Left lung (tissue), 10 donors: ENCODE data around the gene MYBPH. TPM values are rescaled to one million over a fixed set of nuclear protein-coding genes. Genes with fewer than 3 reads are reported as not detected.

Experiments
- ATAC-seq: fragments of 200-7000 bp; cut with Tn5 transposase; one replicate; pipeline ENCODE4 v1.9.1; 2020; ENCODE audit warnings: moderate library complexity
- DNase-seq, 4 donors: peaks; one replicate each; pipeline ENCODE4 v3.0.0-alpha.2; 2013 to 2020
- H3K27ac ChIP-seq, 2 donors: fragments of 200-600 bp; sonication (generic) in 1 of 2; one replicate each; pipeline versions ENCODE4 v1.5.0 to v1.8.0; 2020 to 2021
- H3K27me3 ChIP-seq, 2 donors: fragments of 200-600 bp; sonication (generic) in 1 of 2; one replicate each; pipeline versions ENCODE4 v1.5.0 to v1.8.0; 2020 to 2021
- H3K36me3 ChIP-seq, 2 donors: fragments of 200-600 bp; sonication (generic) in 1 of 2; one replicate each; pipeline versions ENCODE4 v1.5.0 to v1.8.0; 2020 to 2021
- H3K4me1 ChIP-seq, 2 donors: fragments of 200-600 bp; one replicate each; pipeline ENCODE4 v1.8.0; 2021
- H3K4me3 ChIP-seq, 2 donors: fragments of 200-600 bp; sonication (generic) in 1 of 2; one replicate each; pipeline versions ENCODE4 v1.5.0 to v1.8.0; 2020 to 2021; ENCODE audit warnings: mild to moderate bottlenecking in 1 of 2
- H3K9me3 ChIP-seq, 2 donors: fragments of 200-600 bp; sonication (generic) in 1 of 2; one replicate each; pipeline versions ENCODE4 v1.5.0 to v1.8.0; 2020 to 2021
- CTCF ChIP-seq, 2 donors: fragments of 200-600 bp; sonication (generic) in 1 of 2; IDR thresholded peaks; one replicate each; pipeline versions ENCODE4 v1.5.0 to v1.8.0; 2021; ENCODE audit warnings: antibody characterized with exemption in 2 of 2
- intact Hi-C, 2 donors: fragments of 100-400 bp; cut with DNase I; formaldehyde crosslinking; loops; one replicate each; pipeline versions ENCODE4 v1.11.2 to v1.14.2; 2022
- polyA plus RNA-seq, 6 donors: library from polyadenylated mRNA; unstranded; fragments of 120-200 nt; gene quantifications; one replicate each; pipeline ENCODE4 v1.2.1, GENCODE V29; 2013; ENCODE audit not compliant: insufficient read length in 6 of 6
- total RNA-seq, 2 donors: library from RNA; stranded (reverse); fragmentation: NEBNext Ultra II Directional; extraction: Animal tissue kit (Norgen Biotek cat#: 25700); gene quantifications; one replicate each; pipeline ENCODE4 v1.2.1, GENCODE V29; 2021
- donor health status: DM: no; HTN: yes; CAD: no.
- donor health status: DM: no; HTN: no; CAD: no.

Gene MYBPH
- total and polyA plus RNA-seq, 8 donors = 0.07 to 1.3 (median 0.34) TPM; not detected in 4

DNA sequence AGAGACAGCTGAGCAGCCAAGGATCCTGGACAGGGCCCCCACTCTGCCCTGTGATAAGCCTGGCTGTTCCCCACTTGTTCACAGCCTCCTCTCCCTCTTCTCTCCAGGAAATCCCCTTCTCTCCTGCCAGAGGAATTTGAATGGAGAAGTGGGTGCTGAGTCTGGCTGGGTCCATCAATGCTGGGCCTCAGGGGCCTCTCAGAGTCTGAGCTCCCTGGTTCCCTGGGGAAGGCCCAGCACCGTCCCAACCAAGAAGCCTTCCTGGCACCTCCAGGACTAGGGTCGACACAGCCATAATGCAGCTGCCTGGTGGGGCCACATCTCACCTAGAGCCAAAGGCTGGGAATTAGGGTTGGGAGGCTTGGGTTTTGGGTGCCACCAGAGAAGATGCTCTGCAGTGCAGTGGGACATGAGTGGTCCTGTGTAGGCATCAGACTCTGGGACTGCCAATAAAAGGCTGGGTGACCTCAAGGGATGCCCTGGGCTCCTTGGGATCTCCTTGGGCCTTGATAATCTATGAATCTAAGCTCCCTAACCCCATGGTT is 2.5 kb downstream of the MYBPH start:
- DNase-seq = no peak
- H3K4me1 ChIP-seq = peaks cover 8 to 32% of the 10 kb centered on the region in 2 donors
- H3K36me3 ChIP-seq = no peaks in the 10 kb centered on the region
- no peak overlapping the region for H3K4me3 ChIP-seq
- H3K9me3 ChIP-seq = no peaks in the 10 kb centered on the region
- TF ChIP-seq CTCF (IDR thresholded peaks at IDR 0.05) = no peak
- intact Hi-C loops = no loop called here
- H3K27ac ChIP-seq = no peak overlapping the region
- no peak for ATAC-seq
- no peaks in the 10 kb centered on the region for H3K27me3 ChIP-seq

DNA sequence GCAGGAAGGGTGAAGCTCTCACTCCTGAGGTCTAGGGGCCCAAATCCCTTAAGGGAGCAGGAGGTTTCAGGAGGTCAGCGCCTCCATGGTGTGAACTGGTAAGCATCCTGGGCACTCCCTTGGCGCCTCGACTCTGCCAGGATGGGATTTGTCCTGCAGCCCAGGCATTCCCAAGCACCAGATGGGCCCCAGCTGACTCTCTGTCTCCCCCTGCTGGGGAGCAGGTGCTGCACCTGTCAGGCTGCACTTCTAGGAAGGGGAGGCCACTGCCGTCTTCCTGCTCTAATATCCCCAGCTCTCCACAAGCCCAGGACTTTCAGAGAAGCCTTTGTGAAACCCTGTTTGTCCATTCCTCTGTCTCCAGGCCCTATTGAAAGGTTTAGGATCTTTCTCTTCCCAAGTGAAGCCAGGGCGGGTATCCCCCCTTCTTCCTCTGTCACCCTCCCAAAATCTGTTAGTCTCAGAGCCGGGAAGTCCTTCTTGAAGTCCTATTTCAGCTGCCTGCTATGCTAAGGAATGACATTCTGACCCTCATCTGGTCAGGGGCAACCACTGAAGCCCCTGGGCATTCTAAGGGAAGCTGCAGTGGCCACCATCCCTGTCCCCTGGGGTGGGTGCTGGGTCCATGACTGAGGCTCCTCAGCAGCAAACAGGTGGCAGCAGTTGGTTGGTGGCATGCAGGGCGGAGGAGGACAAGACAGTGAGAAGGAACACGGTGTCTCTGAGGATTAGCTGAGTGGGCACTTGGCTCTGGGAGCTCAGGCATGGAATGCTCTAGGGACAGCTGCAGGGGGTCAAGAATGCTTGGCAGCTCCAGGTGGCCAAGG is 3.2 kb downstream of the MYBPH start:
- peak; percentile 87 for ATAC-seq
- H3K36me3 ChIP-seq = no peaks in the 10 kb centered on the region
- H3K27me3 ChIP-seq = no peaks in the 10 kb centered on the region
- no peak overlapping the region for H3K4me3 ChIP-seq
- H3K27ac ChIP-seq = no peak overlapping the region
- no peaks in the 10 kb centered on the region for H3K9me3 ChIP-seq
- peak; percentile 80 to 84 for TF ChIP-seq CTCF (IDR thresholded peaks at IDR 0.05)
- H3K4me1 ChIP-seq = peaks cover 8 to 29% of the 10 kb centered on the region in 2 donors
- intact Hi-C loops = no loop called here
- DNase-seq = peak in 3 of 4 donors; percentile 56 to 86 (median 71)

- Histone ChIP-seq H3K4me1 (peaks cover 8 to 23% of the 10 kb centered on the region in 2 donors), H3K36me3 (no peaks in the 10 kb centered on the region), H3K4me3 (no peak overlapping the region), H3K27me3 (no peaks in the 10 kb centered on the region), H3K9me3 (no peaks in the 10 kb centered on the region), H3K27ac (no peak overlapping the region)
- no peak for ATAC-seq
- DNase-seq = no peak
- intact Hi-C loops = no loop called here
- TF ChIP-seq CTCF (IDR thresholded peaks at IDR 0.05) = no peak
These were observed 4.1 kb downstream of the MYBPH start for GRCh38 chr1:203171341-203172183.

GRCh38 chr1:203170625-203171330 is 4.8 kb downstream of the MYBPH start:
- no peak for TF ChIP-seq CTCF (IDR thresholded peaks at IDR 0.05)
- Histone ChIP-seq H3K27ac (no peak overlapping the region), H3K27me3 (no peaks in the 10 kb centered on the region), H3K9me3 (no peaks in the 10 kb centered on the region), H3K36me3 (no peaks in the 10 kb centered on the region), H3K4me3 (no peak overlapping the region), H3K4me1 (peaks cover 3 to 15% of the 10 kb centered on the region in 2 donors)
- intact Hi-C loops = no loop called here
- ATAC-seq = no peak
- no peak for DNase-seq
